Activated CD4-positive, alpha-beta T cell treated with anti-CD3 and anti-CD28 coated beads for 48 hours (primary cell): ENCODE measurements around the gene PLCB2.
A peak's percentile ranks its signal among the peaks of the same experiment; 100 is the strongest.

Source experiments
- DNase-seq: peaks from one replicate; pipeline ENCODE4 v3.0.0-alpha.2; 2020

PLCB2 gene

GRCh38 chr15:40307421-40308211 lies at the start of gene PLCB2:
TSS of gene PLCB2 (minus strand) at chr15:40307935. CDS start at chr15:40307672, 263 bp downstream.
- peak; percentile 77 for DNase-seq

DNA sequence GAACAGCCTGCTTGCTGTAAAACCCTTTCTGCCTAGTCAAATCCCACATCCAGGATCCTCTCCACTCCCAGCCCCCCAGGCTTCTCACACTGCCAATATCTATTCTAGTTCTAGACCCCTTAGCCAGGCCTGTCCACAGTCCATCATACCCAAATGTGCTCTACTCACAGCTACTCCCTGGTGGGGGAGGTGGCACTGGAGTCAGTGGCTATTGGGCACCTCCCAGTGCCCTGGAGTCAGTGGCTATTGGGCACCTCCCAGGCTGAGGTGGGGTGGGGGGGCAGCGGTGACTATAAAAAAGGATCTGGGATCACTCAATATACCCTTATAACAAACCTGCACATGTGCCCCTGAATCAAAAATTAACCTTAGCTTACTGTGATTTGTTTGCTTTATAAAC lies 49.5 kb upstream of the PLCB2 start:
- no peak for DNase-seq

- no peak for DNase-seq
Observed at GRCh38 chr15:40355976-40356585, 48.3 kb upstream of the PLCB2 start.

GRCh38 chr15:40354408-40355171 lies 46.9 kb upstream of the PLCB2 start:
- DNase-seq = no peak

GRCh38 chr15:40353697-40354096 lies 46.0 kb upstream of the PLCB2 start:
- DNase-seq = no peak

- no peak for DNase-seq
Observed at GRCh38 chr15:40352281-40352901, 44.7 kb upstream of the PLCB2 start.

- DNase-seq = no peak
Observed at GRCh38 chr15:40349163-40349562, 41.4 kb upstream of the PLCB2 start.

- DNase-seq = no peak
Observed at GRCh38 chr15:40348474-40348870, 40.7 kb upstream of the PLCB2 start.

DNA sequence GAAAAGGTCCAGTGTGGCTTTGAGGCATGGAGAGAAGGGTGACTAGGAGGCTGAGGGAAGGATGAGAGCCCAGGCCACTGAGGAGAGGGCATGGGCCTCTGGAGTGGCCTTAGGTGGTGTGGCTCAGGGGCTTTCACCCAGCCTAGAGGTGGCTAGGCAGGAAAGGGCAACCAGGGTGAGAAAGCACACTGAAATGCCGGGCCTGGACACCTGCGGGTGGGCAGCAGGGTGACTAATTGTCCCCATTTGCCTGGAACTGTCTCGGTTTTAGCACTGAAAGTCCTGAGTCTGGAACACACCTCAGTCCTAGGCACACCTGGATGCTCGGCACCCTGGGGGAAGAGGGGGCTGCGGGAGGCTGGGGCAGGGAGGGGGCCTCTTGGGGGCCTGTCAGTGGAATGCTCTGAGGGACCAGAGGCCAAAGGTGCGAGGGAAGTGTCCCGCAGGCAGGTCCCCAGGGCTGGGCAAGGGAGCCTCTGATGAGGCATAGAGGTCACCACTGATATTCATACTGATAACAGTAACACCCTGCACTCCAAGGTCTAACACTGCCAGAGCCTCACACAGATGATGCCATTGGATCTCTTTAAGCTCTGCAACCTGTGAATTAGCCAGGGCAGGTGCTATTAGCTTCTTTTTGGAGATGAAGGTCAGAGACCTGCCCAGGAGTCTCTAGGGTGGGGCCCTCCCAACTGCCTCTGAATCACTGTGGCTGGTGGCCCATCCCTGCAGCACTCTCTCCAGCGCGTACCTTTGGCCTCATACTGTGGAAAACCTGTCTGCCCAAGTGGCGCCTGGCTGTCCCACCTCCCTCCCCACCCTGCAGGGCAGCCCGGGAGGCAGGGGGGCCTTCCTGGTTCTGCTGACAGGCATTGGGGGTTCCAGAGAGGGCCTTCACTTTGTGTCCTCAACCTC lies 40.1 kb upstream of the PLCB2 start:
- no peak for DNase-seq

- DNase-seq = no peak
Observed at GRCh38 chr15:40346579-40347558, 39.1 kb upstream of the PLCB2 start.

DNA sequence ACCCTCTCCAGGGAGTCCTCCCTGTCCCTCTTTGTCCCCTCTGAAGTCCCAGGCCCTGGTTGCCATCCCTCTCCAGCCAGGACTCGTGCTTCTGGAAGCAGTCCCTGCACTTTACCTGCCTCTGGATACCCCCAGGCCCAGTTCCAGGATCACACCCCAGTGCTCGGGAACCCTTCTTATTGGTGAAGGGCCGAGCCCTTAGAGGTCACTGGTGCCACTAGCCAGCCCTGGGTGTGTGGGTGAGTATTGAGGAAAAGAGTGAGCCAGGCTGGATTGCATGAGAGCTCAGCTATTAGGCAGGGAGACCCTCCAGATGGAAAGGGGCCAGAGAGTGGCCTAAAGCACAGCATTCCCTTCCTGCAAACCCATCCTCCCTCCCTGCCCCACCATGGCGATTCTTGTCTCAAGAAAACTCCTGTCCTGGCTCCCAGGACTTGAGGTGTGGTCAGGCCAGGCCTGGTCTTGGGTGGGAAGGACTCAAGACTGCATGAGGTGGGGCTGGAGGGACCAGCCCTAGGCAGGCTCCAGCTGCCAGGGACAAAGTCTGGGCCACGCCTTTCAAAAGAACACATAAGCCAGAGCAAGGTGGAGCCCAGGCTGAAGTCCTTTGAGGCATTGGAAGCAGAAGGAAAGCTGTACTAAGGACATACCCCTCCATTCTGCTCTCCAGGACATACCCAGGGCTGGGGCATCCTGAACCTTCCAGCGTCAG lies 38.3 kb upstream of the PLCB2 start:
- no peak for DNase-seq

GRCh38 chr15:40345225-40345866 lies 37.6 kb upstream of the PLCB2 start:
- no peak for DNase-seq

DNA sequence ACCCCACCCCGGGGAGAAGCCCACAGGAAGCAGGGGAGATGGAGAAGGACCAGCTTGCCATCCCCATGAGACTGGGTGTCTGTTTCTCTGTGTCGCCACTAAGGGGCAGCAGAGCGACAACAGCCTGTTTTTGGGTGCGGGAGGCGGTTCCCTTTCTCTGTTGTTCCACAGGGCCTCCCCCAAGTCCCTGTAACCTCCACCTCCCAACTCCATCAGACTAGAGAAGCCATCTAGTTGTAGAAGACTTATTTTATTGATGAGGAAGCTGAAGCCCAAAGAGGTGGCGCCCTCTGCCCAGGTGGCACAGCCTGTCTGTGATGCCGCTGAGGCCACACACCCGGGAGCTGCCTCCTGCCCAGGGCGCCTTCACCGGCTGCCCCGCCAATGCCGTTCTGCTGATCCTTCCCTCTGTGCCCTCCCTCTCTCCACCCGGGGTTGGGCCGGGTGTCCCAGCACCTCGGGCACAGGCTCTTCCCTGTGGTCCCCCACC lies 36.9 kb upstream of the PLCB2 start:
- DNase-seq = peak; percentile 79

- no peak for DNase-seq
Observed at GRCh38 chr15:40344217-40344616, 36.5 kb upstream of the PLCB2 start.

- no peak for DNase-seq
Observed at GRCh38 chr15:40343512-40343911, 35.8 kb upstream of the PLCB2 start.

DNA sequence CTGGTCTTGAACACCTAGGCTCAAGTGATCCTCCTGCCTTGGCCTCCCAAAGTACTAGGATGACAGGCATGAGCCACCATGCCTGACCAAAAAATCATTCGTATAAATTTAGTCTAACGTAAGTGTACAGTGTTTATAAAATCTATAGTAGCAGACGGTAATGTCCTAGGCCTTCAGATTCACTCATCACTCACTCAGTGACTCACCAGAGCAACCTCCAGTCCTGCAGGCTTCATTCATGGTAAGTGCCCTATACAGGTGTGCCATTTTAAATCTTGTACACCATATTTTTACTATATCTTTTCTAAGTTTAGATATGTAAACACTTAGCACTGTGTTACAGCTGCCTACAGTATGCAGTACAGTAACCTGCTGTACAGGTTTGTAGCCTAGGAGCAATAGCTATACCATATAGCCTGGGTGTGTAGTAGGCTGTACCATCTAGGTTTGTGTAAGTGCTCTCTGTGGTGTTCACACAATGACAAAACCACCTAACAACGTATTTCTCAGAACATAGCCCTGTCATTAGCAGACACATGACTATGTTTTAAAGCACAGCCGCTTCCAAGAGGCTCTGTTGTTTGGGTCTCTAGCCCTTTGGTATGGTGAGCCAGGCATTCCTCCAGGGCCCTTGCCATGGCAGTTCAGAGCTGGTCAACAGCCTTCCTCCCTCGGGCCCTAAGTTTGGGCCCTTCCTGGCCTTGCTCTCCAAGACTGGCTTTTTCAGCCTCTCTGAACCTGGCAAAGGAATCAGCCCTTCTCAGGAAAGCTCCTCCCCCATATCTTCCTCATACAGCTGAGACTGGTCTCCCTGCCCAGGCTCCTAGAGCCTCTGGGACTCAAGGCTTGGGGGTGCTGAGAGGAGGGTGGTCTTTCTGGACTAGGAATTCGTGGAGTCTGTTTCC lies 34.9 kb upstream of the PLCB2 start:
- no peak for DNase-seq

GRCh38 chr15:40340740-40341400 lies 33.1 kb upstream of the PLCB2 start, which contains the start of gene CCDC9B:
TSS of gene CCDC9B (minus strand) at chr15:40340939. CDS start at chr15:40340819, 120 bp downstream.
- DNase-seq = no peak
